HG02938 (cell line): Measurements from ENCODE around the gene YPEL1.
"Not testable (repeated sequence)": the region's sequence is repeated elsewhere in the genome, so short reads cannot be mapped to it uniquely, and the experiment has no call there.

Experiments
- ATAC-seq: cut with Tn5 transposase; IDR thresholded peaks from one replicate; pipeline ENCODE4 v1.9.1; 2021; ENCODE audit warnings: mild to moderate bottlenecking, moderate library complexity; ENCODE audit not compliant: unreplicated experiment

YPEL1 gene

GRCh38 chr22:21685164-21685513 is 50.5 kb downstream of the YPEL1 start:
- no peak for ATAC-seq

- no peak for ATAC-seq
Measured at GRCh38 chr22:21684492-21685163, 51.0 kb downstream of the YPEL1 start.

GRCh38 chr22:21683401-21683811 is 52.2 kb downstream of the YPEL1 start:
- ATAC-seq, result no peak

GRCh38 chr22:21682385-21683175 is 53.0 kb downstream of the YPEL1 start:
- no peak for ATAC-seq

GRCh38 chr22:21681566-21682370 is 53.8 kb downstream of the YPEL1 start:
- no peak for ATAC-seq

GRCh38 chr22:21680830-21681565 is 54.6 kb downstream of the YPEL1 start:
- ATAC-seq, result no peak

GRCh38 chr22:21679383-21679782 is 56.2 kb downstream of the YPEL1 start:
- ATAC-seq, result no peak

GRCh38 chr22:21678842-21679241 is 56.8 kb downstream of the YPEL1 start:
- ATAC-seq, result not testable (repeated sequence)

- ATAC-seq, result no peak
Measured at GRCh38 chr22:21677606-21678443, 57.8 kb downstream of the YPEL1 start.

GRCh38 chr22:21674638-21675245 is 60.9 kb downstream of the YPEL1 start:
- ATAC-seq, result no peak

- no peak for ATAC-seq
Measured at GRCh38 chr22:21673534-21674321, 61.9 kb downstream of the YPEL1 start.

GRCh38 chr22:21672107-21672629 is 63.4 kb downstream of the YPEL1 start:
- no peak for ATAC-seq

GRCh38 chr22:21669026-21669425 is 66.6 kb downstream of the YPEL1 start:
- ATAC-seq, result no peak

- ATAC-seq, result no peak
Measured at GRCh38 chr22:21666786-21667185, 68.8 kb downstream of the YPEL1 start.

GRCh38 chr22:21665047-21665851 is 70.3 kb downstream of the YPEL1 start:
- ATAC-seq, result no peak

- no peak for ATAC-seq
Measured at GRCh38 chr22:21663738-21664137, 71.9 kb downstream of the YPEL1 start.

GRCh38 chr22:21661991-21662390 is 73.6 kb downstream of the YPEL1 start:
- no peak for ATAC-seq

- no peak for ATAC-seq
Measured at GRCh38 chr22:21660904-21661303, 74.7 kb downstream of the YPEL1 start.
